ENCODE results near the gene NGEF. TPM values are rescaled to one million over a fixed set of nuclear protein-coding genes. Genes with fewer than 3 reads are reported as not detected.

NGEF gene
- total and polyA plus RNA-seq, 2 donors (not counting 1 experiment from before 2014, with no cell fraction given) = under 0.01 to 0.24 TPM

DNA sequence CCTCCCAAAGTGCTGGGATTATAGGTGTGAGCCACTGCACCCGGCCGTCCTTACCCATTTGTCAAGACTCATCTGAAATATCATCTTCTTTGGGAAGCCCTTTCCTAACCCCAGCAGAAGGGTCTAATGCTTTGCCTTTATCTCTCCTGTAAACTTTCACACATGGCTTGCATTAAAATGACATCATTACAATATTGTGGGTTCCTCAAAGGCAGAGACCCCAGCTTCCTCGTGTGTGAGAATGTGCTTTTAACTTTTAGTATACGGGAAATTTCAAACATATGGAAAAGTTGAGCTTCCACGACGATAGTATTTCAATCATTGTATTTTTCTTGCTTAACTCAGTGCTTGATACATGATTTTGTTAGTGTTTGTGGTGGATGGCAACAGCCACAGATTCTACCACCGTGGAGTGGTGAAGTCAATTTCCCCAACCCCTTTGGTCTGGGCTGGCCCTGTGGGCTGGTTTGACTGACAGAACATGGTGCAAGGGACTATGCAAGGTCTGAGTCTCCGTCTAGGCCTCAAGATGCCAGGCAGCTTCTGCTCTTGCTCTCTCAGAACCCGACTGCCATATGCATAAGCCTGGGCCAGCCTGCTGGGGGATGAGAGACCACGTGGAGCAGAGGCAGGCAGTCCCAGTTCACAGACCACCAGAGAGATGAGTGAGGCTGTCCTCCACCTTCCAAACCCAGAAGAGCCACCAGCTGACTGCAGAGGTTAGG, 39.9 kb downstream of the NGEF start:
- Histone ChIP-seq H3K9me3 (ENCODE audit: control insufficient read depth, insufficient read depth, low read depth, low read length) (no peaks in the 10 kb centered on the region), H3K79me2 (ENCODE audit: control insufficient read depth, insufficient read depth, low read length) (no peaks in the 10 kb centered on the region), H3K4me3 (replicated peaks in 1 of 4; ENCODE audit: control extremely low read depth in 1 of 4, insufficient read depth in 1 of 4, low read depth in 3 of 4, low read length in 4 of 4) (no peak overlapping the region), H3K36me3 (ENCODE audit: control insufficient read depth, insufficient read depth, low read length) (no peaks in the 10 kb centered on the region), H3K4me2 (ENCODE audit: extremely low read depth, insufficient read depth, low read length) (no peak overlapping the region), H3K4me1 (ENCODE audit: control insufficient read depth, extremely low read depth, insufficient read depth, low read length) (no peaks in the 10 kb centered on the region), H4K20me1 (ENCODE audit: control insufficient read depth, extremely low read depth, insufficient read depth, low read length) (no peaks in the 10 kb centered on the region), H3K27me3 (ENCODE audit: control insufficient read depth, insufficient read depth, low read length) (peaks cover 10% of the 10 kb centered on the region), H2AFZ (ENCODE audit: low read length) (no peak overlapping the region), H3K9ac (ENCODE audit: insufficient read depth, low read length) (no peak overlapping the region), H3K27ac (ENCODE audit: insufficient read depth, low read length) (no peak overlapping the region)
- DNase-seq (ENCODE audit: low read depth in 2 of 2) = no peak
- TF ChIP-seq, protein P1, sequence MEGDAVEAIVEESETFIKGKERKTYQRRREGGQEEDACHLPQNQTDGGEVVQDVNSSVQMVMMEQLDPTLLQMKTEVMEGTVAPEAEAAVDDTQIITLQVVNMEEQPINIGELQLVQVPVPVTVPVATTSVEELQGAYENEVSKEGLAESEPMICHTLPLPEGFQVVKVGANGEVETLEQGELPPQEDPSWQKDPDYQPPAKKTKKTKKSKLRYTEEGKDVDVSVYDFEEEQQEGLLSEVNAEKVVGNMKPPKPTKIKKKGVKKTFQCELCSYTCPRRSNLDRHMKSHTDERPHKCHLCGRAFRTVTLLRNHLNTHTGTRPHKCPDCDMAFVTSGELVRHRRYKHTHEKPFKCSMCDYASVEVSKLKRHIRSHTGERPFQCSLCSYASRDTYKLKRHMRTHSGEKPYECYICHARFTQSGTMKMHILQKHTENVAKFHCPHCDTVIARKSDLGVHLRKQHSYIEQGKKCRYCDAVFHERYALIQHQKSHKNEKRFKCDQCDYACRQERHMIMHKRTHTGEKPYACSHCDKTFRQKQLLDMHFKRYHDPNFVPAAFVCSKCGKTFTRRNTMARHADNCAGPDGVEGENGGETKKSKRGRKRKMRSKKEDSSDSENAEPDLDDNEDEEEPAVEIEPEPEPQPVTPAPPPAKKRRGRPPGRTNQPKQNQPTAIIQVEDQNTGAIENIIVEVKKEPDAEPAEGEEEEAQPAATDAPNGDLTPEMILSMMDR (conservative IDR thresholded peaks at IDR 0.05 in 1 of 2, IDR thresholded peaks at IDR 0.05 in 1 of 2; ENCODE audit: low read depth in 1 of 2, low read length in 2 of 2) = no peak
- no peak for TF ChIP-seq EZH2 (IDR thresholded peaks at IDR 0.05; ENCODE audit: low read length, missing control alignments)

DNA sequence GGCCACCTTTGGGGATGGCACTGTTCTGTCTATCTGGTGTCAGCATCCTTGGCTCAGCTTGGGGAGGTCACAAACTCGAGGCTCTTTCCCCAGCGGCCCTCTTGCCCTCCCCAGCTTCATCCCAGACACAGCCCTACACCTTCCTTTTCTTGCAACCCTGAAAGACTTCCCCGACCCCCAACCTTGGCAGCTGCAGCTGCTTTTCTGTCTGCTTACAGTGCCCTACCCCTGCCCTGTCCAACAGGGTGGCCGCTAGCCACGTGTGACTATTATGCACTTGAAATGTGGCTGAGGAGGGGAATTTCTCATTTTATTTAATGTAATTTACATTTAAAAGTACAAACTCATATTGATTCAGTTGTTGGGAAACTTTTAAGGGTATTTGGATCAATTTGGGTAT, 41.3 kb downstream of the NGEF start:
- H3K27me3 ChIP-seq (ENCODE audit: control insufficient read depth, insufficient read depth, low read length) = peaks cover 10% of the 10 kb centered on the region
- no peak overlapping the region for H2AFZ ChIP-seq (ENCODE audit: low read length)
- H4K20me1 ChIP-seq (ENCODE audit: control insufficient read depth, extremely low read depth, insufficient read depth, low read length) = no peaks in the 10 kb centered on the region
- no peaks in the 10 kb centered on the region for H3K36me3 ChIP-seq (ENCODE audit: control insufficient read depth, insufficient read depth, low read length)
- no peak for DNase-seq (ENCODE audit: low read depth in 2 of 2)
- H3K4me3 ChIP-seq (replicated peaks in 1 of 4; ENCODE audit: control extremely low read depth in 1 of 4, insufficient read depth in 1 of 4, low read depth in 3 of 4, low read length in 4 of 4) = no peak overlapping the region
- no peak overlapping the region for H3K4me2 ChIP-seq (ENCODE audit: extremely low read depth, insufficient read depth, low read length)
- no peak overlapping the region for H3K9ac ChIP-seq (ENCODE audit: insufficient read depth, low read length)
- no peaks in the 10 kb centered on the region for H3K9me3 ChIP-seq (ENCODE audit: control insufficient read depth, insufficient read depth, low read depth, low read length)
- H3K27ac ChIP-seq (ENCODE audit: insufficient read depth, low read length) = no peak overlapping the region
- no peaks in the 10 kb centered on the region for H3K4me1 ChIP-seq (ENCODE audit: control insufficient read depth, extremely low read depth, insufficient read depth, low read length)
- no peak for TF ChIP-seq EZH2 (IDR thresholded peaks at IDR 0.05; ENCODE audit: low read length, missing control alignments)
- TF ChIP-seq, protein P1 (conservative IDR thresholded peaks at IDR 0.05 in 1 of 2, IDR thresholded peaks at IDR 0.05 in 1 of 2; ENCODE audit: low read depth in 1 of 2, low read length in 2 of 2) = no peak
- H3K79me2 ChIP-seq (ENCODE audit: control insufficient read depth, insufficient read depth, low read length) = no peaks in the 10 kb centered on the region

DNA sequence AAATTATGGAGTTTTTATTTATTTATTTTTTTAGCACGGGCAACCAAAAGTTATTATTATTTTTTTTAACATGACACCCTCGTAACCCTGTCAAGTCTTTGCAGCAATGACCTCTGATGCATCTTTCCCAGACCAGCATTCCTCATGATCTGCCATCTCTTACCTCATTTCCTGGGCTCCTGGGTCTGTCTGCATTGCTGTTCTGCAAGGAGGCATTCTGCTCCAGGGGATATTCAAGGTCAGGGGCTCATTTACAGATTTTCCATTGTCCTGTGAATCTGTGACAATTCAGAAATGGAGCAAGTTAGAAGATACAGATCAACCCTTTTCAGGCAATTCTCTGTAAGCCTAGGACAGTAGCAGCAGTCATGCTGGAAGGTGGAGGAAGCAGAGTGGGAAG, 43.0 kb downstream of the NGEF start:
- no peak overlapping the region for H3K9ac ChIP-seq (ENCODE audit: insufficient read depth, low read length)
- TF ChIP-seq, protein P1 (conservative IDR thresholded peaks at IDR 0.05 in 1 of 2, IDR thresholded peaks at IDR 0.05 in 1 of 2; ENCODE audit: low read depth in 1 of 2, low read length in 2 of 2) = no peak
- no peak for TF ChIP-seq EZH2 (IDR thresholded peaks at IDR 0.05; ENCODE audit: low read length, missing control alignments)
- no peaks in the 10 kb centered on the region for H3K36me3 ChIP-seq (ENCODE audit: control insufficient read depth, insufficient read depth, low read length)
- H3K9me3 ChIP-seq (ENCODE audit: control insufficient read depth, insufficient read depth, low read depth, low read length) = no peaks in the 10 kb centered on the region
- no peak overlapping the region for H2AFZ ChIP-seq (ENCODE audit: low read length)
- no peak overlapping the region for H3K4me3 ChIP-seq (replicated peaks in 1 of 4; ENCODE audit: control extremely low read depth in 1 of 4, insufficient read depth in 1 of 4, low read depth in 3 of 4, low read length in 4 of 4)
- H3K4me2 ChIP-seq (ENCODE audit: extremely low read depth, insufficient read depth, low read length) = no peak overlapping the region
- no peak overlapping the region for H3K27ac ChIP-seq (ENCODE audit: insufficient read depth, low read length)
- no peaks in the 10 kb centered on the region for H4K20me1 ChIP-seq (ENCODE audit: control insufficient read depth, extremely low read depth, insufficient read depth, low read length)
- DNase-seq (ENCODE audit: low read depth in 2 of 2) = no peak
- H3K79me2 ChIP-seq (ENCODE audit: control insufficient read depth, insufficient read depth, low read length) = no peaks in the 10 kb centered on the region
- no peaks in the 10 kb centered on the region for H3K4me1 ChIP-seq (ENCODE audit: control insufficient read depth, extremely low read depth, insufficient read depth, low read length)
- H3K27me3 ChIP-seq (ENCODE audit: control insufficient read depth, insufficient read depth, low read length) = peaks cover 10% of the 10 kb centered on the region

Measured in fibroblast of lung (primary cell).